OCI-LY7 (cell line): Measurements from ENCODE around the gene TTLL9. TPM values are rescaled to one million over a fixed set of nuclear protein-coding genes. Genes with fewer than 3 reads are reported as not detected.
"Not testable (repeated sequence)": the region's sequence is repeated elsewhere in the genome, so short reads cannot be mapped to it uniquely, and the experiment has no call there.

Source experiments
- BruUV-seq: library from RNA; stranded (reverse); fragments of 400-500 nt; replicated peaks from 2 replicates; lab custom pipeline; 2021; lab: Mats Ljungman, UMichigan
- CTCF ChIA-PET: fragments of 300-600 bp; sonication (Branson Sonifier 250); formaldehyde crosslinking; loops from one replicate; lab custom pipeline; 2022; ENCODE audit warnings: antibody characterized with exemption; ENCODE audit not compliant: unreplicated experiment; lab: Charles Lee
- POLR2A ChIA-PET: fragments of 300-600 bp; sonication (Branson Sonifier 250); formaldehyde crosslinking; loops from one replicate; lab custom pipeline; 2022; ENCODE audit warnings: antibody characterized with exemption; lab: Charles Lee
- DNase-seq: peaks from one replicate; pipeline ENCODE4 v3.0.0-alpha.2; 2015; ENCODE audit warnings: low spot score
- H2AFZ ChIP-seq: fragments of 200-600 bp; sonication (generic), shearing (Covaris generic); 2 replicates; pipeline ENCODE4 v1.6.1; 2014; ENCODE audit warnings: mild to moderate bottlenecking, antibody characterized with exemption, low read length, moderate library complexity
- H3K27ac ChIP-seq: fragments of 200-600 bp; sonication (generic); 2 replicates; pipeline ENCODE4 v1.5.1; 2014; ENCODE audit warnings: mixed run types, low read depth, mild to moderate bottlenecking, moderate library complexity, low read length, inconsistent platforms; ENCODE audit not compliant: poor library complexity, severe bottlenecking
- H3K36me3 ChIP-seq: fragments of 200-600 bp; sonication (generic); 2 replicates; pipeline ENCODE4 v1.6.1; 2014; ENCODE audit warnings: mild to moderate bottlenecking, antibody characterized with exemption, low read length, moderate library complexity, mixed read lengths; ENCODE audit not compliant: insufficient read depth
- H3K4me1 ChIP-seq: fragments of 200-600 bp; sonication (generic); 2 replicates; pipeline ENCODE4 v1.5.1; 2014; ENCODE audit warnings: mild to moderate bottlenecking, low read length; ENCODE audit not compliant: insufficient read depth, poor library complexity, severe bottlenecking
- H3K4me2 ChIP-seq: fragments of 200-600 bp; sonication (generic); 2 replicates; pipeline ENCODE4 v1.6.1; 2014; ENCODE audit warnings: mild to moderate bottlenecking, low read length
- H3K4me3 ChIP-seq: fragments of 200-600 bp; sonication (generic); 2 replicates; pipeline ENCODE4 v1.5.1; 2014; ENCODE audit warnings: mild to moderate bottlenecking, low read depth, low read length; ENCODE audit not compliant: poor library complexity, severe bottlenecking
- H3K79me2 ChIP-seq: fragments of 200-600 bp; sonication (generic); 2 replicates; pipeline ENCODE4 v1.6.1; 2016; ENCODE audit warnings: low read depth, mild to moderate bottlenecking, low read length, moderate library complexity, mixed read lengths; ENCODE audit not compliant: insufficient read depth
- H3K9me2 ChIP-seq: fragments of 200-600 bp; sonication (generic); 2 replicates; pipeline ENCODE4 v1.6.1; 2016; ENCODE audit warnings: mild to moderate bottlenecking, low read length, mixed read lengths; ENCODE audit not compliant: insufficient read depth
- H3K9me3 ChIP-seq: fragments of 200-600 bp; sonication (generic); 2 replicates; pipeline ENCODE4 v1.6.1; 2014; ENCODE audit warnings: mild to moderate bottlenecking, mixed run types, low read length, mixed read lengths
- H4K20me1 ChIP-seq: fragments of 200-600 bp; sonication (generic); 2 replicates; pipeline ENCODE4 v1.6.1; 2014; ENCODE audit warnings: mild to moderate bottlenecking, antibody characterized with exemption, low read length, moderate library complexity, mixed read lengths; ENCODE audit not compliant: insufficient read depth
- CTCF ChIP-seq: fragments of 200-600 bp; sonication (generic); conservative IDR thresholded peaks from 2 replicates; pipeline ENCODE4 v1.5.1; 2014; ENCODE audit warnings: mild to moderate bottlenecking, antibody characterized with exemption, low read length, moderate library complexity, mixed read lengths
- EZH2phosphoT487 ChIP-seq: fragments of 200-600 bp; sonication (generic); IDR thresholded peaks from 2 replicates; pipeline ENCODE4 v1.6.1; 2018; ENCODE audit warnings: low read depth, borderline replicate concordance, mild to moderate bottlenecking, mixed run types, antibody characterized with exemption, low read length, moderate library complexity, mixed read lengths
- intact Hi-C: fragments of 100-400 bp; cut with micrococcal nuclease; formaldehyde crosslinking; loops from one replicate; pipeline ENCODE4 v1.10.0; 2022; ENCODE audit not compliant: unreplicated experiment
- total RNA-seq, 2 experiments: library from RNA; depleted of rRNA in 1 of 2; stranded (reverse); fragments of >200 nt in 1 of 2; shearing (Covaris generic) in 1 of 2; gene quantifications; 2 replicates each; pipeline ENCODE4 v1.2.3, GENCODE V29; 2014 to 2022

Gene TTLL9
- total RNA-seq, 2 experiments from 2014 or later, result not detected

DNA sequence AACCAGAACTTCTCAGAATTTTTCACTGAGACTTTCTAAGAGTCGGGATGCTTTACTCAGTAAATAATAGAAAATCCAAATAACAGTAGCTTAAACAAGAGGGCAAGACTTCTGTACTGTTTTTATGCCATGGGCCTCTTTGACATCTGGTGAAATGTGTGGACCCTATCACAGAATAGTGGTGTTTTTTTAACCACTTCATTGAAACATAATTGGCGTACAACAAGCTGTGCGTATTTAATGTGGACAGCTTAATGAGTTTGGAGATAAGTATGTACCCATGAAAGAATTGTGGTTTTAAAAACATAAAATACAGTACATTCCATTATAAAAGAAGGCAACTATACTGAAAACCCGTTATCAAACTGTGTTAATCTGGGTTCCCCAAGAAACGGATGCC is 43.7 kb downstream of the TTLL9 start:
- POLR2A ChIA-PET, result interaction anchor here (0.6 to 1.1 kb wide), 2 partner anchors 34 to 1289 kb away, joined by 3 to 4 read pairs; no protein-coding TSS in a partner anchor
- no TSS peak for BruUV-seq
- no peak overlapping the region for H3K4me2 ChIP-seq

DNA sequence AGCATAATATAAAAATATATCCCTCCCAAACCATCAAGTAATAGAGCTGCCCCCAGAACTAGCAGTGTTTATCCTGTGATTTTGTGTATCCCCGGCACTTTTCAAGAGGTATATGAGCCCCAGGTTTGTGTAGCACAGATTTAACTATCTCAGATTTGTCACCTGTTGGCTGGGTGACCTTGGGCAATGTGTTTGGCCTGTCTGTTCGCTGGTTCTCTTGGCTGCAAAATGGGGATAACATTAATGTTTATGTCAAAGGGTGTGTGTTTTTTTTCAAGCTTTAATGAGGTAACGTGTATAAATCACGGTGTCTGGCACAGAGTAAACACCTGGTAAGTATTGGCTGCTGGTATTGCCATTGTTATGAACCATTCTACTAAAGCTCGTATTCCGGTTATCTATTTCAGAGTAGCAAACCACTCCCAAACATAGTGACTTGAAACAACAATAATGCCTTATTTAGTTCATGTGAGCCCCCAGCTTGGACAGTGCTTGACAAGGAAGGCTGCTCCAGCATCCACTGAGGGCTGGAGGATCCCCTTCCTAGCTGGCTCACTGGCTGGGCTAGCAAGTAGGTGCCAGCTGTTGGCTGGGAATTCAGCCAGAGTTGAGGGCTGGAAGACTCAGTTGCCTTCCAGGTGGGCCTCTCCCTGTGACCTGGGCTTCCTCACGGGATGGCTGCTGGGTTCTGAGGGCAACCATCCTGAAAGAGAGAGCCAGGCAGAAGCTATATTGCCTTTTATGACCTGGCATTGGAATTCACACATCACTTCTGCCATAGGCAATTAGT is 45.3 kb downstream of the TTLL9 start:
- no peak overlapping the region for H3K4me3 ChIP-seq
- no peak overlapping the region for H3K27ac ChIP-seq
- ChIA-PET CTCF (no interaction called here), POLR2A (interaction anchor here (0.6 kb wide), 2 partner anchors 25 to 230 kb away, joined by 3 to 5 read pairs; no protein-coding TSS in a partner anchor)
- DNase-seq, result no peak
- no peak overlapping the region for H3K4me2 ChIP-seq
- intact Hi-C loops, result no loop called here
- no peaks in the 10 kb centered on the region for H3K9me2 ChIP-seq
- H3K36me3 ChIP-seq, result no peaks in the 10 kb centered on the region
- H2AFZ ChIP-seq, result no peak overlapping the region
- H3K9me3 ChIP-seq, result no peaks in the 10 kb centered on the region
- TF ChIP-seq CTCF (no peak), EZH2phosphoT487 (no peak)
- no TSS peak for BruUV-seq
- no peaks in the 10 kb centered on the region for H3K79me2 ChIP-seq
- H3K4me1 ChIP-seq, result no peaks in the 10 kb centered on the region
- H4K20me1 ChIP-seq, result no peaks in the 10 kb centered on the region

More for the DNA sequence above, 43.7 kb downstream of the TTLL9 start:
- CTCF ChIA-PET, result no interaction called here
- Histone ChIP-seq H3K9me3 (no peaks in the 10 kb centered on the region), H3K4me3 (no peak overlapping the region), H3K4me1 (no peaks in the 10 kb centered on the region), H3K79me2 (no peaks in the 10 kb centered on the region), H3K9me2 (no peaks in the 10 kb centered on the region), H4K20me1 (no peaks in the 10 kb centered on the region), H3K27ac (no peak overlapping the region), H3K36me3 (no peaks in the 10 kb centered on the region), H2AFZ (no peak overlapping the region)
- intact Hi-C loops, result no loop called here
- no peak for DNase-seq
- TF ChIP-seq CTCF (no peak), EZH2phosphoT487 (no peak)

- Histone ChIP-seq H3K9me2 (no peaks in the 10 kb centered on the region), H3K9me3 (no peaks in the 10 kb centered on the region), H3K4me3 (no peak overlapping the region), H3K79me2 (no peaks in the 10 kb centered on the region), H3K4me1 (no peaks in the 10 kb centered on the region), H3K36me3 (no peaks in the 10 kb centered on the region), H3K27ac (no peak overlapping the region), H3K4me2 (no peak overlapping the region), H2AFZ (no peak overlapping the region), H4K20me1 (no peaks in the 10 kb centered on the region)
- no TSS peak for BruUV-seq
- intact Hi-C loops, result no loop called here
- no peak for TF ChIP-seq EZH2phosphoT487
- no peak for TF ChIP-seq CTCF
- ChIA-PET CTCF (no interaction called here), POLR2A (no interaction called here)
- DNase-seq, result no peak
Measured at GRCh38 chr20:31916708-31917107, 46.3 kb downstream of the TTLL9 start.

DNA sequence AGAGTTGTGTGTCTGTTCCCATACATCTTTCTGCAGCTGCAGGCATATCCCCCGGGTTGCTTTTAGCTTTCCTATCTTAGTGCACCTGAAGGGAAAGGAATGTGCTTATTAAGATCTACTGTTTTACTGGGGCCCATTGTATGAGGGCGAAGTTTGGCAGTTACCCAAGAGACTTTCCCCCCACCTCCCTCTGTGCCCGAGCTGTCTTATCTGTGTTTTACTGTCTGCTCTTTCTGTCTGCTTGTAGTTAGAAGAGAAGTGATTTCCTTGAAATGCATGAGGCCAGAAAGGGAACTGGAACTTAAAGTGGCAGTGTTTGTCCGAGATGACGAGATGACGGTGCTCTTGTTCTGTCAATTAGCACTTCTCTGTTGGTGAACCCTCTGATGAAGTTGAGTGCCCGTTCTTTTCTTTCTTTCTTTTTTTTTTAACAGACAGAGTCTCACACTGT is 47.6 kb downstream of the TTLL9 start:
- H3K79me2 ChIP-seq, result not testable (repeated sequence)

More for the DNA sequence above, 47.6 kb downstream of the TTLL9 start:
- DNase-seq, result peak; percentile 5
- H3K27ac ChIP-seq, POLR2A ChIA-PET, BruUV-seq, intact Hi-C loops, H3K4me2 ChIP-seq, H3K9me2 ChIP-seq, H3K4me3 ChIP-seq, H3K4me1 ChIP-seq, H4K20me1 ChIP-seq, H3K9me3 ChIP-seq, H2AFZ ChIP-seq, H3K36me3 ChIP-seq, CTCF ChIA-PET: not testable (repeated sequence)
